ENCODE results near the gene TMEM132E.
"Not testable (repeated sequence)": the region's sequence is repeated elsewhere in the genome, so short reads cannot be mapped to it uniquely, and the experiment has no call there.

TMEM132E gene, protein sequence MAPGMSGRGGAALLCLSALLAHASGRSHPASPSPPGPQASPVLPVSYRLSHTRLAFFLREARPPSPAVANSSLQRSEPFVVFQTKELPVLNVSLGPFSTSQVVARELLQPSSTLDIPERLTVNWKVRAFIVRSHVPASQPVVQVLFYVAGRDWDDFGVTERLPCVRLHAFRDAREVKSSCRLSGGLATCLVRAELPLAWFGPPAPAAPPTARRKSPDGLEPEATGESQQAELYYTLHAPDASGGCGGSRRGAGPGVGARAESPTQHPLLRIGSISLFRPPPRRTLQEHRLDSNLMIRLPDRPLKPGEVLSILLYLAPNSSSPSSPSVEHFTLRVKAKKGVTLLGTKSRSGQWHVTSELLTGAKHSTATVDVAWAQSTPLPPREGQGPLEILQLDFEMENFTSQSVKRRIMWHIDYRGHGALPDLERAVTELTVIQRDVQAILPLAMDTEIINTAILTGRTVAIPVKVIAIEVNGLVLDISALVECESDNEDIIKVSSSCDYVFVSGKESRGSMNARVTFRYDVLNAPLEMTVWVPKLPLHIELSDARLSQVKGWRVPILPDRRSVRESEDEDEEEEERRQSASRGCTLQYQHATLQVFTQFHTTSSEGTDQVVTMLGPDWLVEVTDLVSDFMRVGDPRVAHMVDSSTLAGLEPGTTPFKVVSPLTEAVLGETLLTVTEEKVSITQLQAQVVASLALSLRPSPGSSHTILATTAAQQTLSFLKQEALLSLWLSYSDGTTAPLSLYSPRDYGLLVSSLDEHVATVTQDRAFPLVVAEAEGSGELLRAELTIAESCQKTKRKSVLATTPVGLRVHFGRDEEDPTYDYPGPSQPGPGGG (N-terminal part only)

DNA sequence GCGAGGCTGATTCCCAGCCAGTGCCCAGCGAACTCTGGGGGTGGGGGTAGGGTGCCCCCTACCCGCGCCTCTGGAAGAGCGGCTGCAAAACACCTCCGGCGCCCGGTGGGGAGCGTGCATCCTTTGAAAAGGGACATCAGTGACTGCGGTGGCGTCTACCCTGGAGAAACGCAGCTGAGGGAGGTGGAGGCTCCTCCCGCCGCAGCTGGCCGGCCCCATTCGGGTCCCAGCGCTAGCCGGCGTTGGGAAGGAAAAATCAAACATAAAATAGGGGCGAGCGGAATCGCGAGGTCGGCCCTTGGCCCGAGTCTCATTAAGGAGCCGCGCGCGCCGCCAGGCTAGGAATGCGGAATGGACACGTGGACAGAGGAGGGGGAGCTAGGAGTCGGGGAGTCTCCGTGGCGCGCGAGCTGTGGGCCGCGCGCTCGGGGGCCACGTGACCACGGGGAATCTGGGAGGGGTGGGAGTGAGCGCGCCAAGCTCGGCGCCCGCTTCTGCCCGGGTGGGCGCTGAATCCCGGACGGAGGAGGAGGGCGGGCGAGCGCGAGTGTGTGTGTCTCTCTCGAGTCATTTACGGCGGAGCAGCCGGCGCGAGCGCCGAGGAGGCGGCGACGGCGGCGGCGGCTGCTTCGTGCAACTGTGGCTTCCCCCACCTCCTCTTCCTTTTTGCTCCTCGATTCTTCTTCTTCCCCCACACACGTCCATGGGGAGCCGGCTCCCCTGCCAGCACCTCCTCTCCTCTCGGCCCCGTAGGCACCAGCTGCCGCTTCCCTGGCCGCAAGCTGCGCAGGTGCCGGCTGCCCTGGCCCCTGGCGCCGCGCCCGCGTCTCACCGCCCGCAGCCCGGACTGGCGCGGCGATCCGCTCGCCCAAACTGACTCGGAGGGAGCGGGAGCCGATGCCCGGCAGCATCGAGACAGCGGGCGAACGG is at the start of gene TMEM132E:
TMEM132E (plus strand) TSS at position 566 of the 930 bp plus-strand sequence. CDS start 1,495 bp downstream, outside the sequence.
- peak; percentile 83 for DNase-seq

DNA sequence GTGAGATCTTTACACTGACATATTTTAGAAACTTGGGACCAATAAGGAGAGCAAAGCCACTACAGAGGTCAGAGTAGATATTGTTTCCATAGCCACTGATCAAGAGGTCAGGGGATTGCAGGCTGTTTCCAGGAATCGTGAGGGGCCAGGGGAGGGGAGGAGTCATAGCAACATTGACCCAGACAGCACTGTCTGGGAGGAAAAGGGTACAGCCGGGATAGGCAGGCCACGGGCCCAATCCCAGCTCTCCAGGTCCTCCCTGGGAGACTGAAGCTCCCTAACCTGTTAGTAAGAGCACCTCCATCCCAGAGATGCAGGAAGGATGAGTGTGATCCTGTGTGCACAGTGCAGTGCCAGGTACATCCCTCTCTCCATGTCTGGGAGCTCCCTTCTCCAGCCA is 48.5 kb upstream of the TMEM132E start:
- DNase-seq, result no peak

DNA sequence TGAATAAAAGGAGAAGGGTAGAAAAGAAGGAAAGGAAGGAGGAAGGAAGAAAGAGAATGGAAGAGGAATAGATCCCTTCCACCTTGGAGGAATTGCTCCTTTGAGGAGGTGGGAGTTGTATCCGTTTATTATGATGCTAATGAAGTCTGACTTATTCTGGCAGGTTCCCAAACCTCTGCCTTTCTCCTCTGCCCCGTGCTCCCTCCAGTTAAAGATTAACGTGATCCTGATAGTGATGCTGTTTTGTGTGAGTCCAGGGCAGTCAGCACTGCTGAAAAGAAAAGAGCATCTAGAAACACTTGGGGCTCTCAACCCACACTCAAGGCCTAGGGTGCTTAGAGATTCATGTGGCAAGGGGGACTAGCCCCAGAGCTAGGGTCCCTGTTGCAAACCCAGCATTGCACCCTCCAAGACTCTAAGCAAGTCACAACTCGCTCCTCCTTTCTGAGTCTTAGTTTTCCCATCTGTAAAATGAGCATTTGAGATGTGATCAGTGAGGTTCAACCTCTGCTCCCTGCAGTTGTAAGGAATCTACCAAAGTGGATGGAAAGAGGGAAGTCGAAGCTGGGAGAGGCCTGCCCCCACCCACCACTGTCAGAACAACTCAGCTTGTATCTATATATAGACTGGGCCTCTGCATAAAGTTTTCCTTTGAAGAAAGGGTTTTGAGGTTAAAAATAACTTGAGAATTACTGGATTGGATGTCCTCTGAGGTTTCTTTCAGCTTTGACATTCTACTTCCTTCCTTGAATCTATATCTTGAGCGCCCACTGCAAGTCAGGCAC is 46.9 kb upstream of the TMEM132E start:
- DNase-seq, result no peak

DNA sequence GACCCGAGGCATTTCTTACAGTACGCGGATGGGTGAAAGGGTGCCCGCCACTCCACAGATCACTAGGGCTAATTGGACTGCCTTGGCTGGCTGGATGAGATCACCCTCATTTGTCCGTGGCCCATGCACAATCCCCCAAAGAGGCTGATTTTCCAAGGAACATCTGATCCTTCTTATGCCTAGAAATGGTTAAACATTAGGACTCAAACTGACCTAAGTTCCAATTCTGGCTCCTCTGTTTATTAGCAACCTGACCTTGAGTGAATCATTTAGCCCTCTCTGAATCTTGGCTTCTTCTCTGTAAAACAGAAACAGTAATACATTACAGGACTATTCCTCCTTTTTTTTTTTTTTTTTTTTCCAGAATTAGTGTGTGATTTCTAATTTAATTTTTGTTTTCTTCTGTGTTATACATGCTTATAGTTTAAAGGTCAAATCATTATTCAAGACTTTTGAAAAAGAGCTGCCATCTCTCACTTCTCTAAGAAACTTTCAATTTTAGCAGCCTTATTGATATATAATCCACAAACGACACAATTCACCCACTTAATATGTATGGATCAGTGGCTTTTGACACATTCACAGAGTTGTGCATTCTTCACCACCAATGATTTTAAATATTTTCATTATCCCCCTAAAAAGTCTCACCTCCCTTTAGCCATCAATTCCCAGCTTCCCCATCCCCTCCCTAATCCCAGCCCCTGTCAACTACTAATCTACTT is 45.4 kb upstream of the TMEM132E start:
- no peak for DNase-seq

DNA sequence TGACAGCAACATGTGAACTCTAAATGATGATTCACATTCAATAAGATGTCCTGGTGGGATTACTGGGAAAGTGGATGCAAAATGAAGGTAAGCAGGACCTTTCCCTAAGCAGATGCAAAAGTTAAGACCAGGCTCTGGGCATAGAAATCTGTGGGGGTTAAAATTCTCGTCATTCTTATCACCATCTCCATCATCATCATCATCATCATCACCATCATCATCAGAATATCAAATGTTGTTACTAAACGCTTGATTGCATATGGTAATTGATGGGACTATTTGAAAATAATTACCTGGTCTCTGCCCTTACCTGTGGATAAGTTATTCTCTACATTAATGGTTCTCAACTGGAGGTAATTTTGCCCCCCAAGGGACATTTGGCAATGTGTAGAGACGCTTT is 41.9 kb upstream of the TMEM132E start:
- DNase-seq, result no peak

DNA sequence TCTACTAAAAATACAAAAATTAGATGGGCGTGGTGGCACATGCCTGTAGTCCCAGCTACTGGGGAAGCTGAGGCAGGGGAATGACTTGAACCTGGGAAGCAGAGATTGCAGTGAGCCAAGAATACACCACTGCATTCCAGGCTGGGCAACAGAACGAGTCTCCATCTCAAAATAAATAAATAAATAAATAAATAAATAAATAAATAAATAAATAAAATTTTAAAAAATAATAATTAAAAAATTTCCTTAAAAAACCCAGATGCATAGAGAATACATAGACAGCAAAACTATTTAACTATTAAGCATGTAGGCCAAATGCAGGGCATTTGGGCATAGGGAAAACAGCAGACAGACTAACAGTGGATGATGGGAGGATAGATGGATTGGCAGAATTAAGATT is 40.8 kb upstream of the TMEM132E start:
- not testable (repeated sequence) for DNase-seq

DNA sequence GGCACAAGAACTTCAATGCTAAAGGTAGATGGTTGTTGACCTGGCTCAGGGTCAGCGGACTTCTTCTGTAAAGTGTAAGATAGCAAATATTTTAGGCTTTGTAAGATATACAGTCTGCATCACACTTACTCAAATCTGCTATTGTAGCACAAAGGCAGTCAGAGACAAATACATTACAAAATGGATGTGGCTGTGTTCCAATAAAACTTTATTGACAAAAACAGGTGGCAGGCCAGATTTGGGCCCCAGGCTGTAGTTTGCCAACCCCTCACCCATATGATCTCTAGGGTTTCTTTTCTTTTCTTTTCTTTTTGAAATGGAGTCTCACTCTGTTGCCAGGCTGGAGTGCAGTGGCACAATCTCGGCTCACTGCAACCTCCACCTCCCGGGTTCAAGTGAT is 39.5 kb upstream of the TMEM132E start:
- no peak for DNase-seq

DNA sequence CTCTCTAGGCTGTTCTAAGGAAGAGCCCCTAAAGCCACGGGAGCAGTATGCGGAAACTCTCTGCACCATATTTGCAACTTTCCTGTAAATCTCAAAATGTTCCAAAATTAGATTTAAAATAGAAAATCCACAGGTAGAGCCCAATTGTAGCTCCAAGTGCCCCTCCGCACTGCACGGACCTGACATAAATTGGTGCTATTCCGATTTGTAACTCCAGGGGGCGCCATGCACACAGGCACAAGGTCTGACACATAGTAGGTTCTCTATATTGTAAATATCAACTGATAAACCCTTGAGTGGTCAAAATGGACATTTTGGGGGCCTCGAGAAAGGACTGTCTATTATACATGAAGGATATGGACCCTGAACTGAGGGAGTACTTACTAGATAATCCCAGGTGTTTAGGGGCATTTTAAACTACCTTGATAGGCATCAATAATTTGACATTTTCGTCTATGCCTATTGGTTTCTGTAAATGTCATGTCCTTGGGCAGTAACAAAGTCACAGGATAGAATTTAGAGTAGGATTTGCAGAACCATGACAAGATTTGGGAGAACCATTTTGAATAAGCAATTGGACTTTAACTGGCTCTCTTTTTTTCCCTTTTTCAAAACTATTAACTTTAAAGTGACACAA is 36.6 kb upstream of the TMEM132E start:
- DNase-seq, result peak; percentile 11

DNA sequence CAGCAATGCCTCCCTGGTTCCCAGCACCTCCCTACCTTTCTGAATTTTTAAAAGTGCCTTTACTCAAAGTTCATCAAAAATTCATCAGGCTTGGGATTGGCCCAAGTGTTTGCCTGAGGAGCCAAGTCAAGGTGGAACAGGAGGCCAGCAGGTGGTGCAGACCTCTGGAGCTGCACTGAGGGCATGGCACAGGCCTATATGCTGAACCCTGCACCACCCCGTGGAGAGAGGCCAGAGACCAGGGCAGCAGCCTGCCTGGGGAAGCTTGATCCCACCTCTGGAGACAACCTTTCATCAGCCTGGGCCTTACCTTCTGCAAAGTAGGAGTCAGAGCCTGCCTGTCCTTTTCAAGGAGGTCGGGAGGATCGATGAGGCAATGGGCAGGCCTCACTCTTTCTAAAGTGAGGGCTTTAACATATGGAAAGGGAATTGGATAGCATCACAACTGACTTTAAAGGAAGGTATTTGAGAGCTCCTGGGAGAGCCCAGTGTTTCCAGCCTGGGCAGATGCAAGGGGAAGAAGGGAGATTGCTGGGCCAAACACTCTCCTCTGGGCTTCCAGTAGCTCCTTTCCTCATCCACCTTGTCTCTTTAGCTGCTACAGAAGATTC is 31.8 kb upstream of the TMEM132E start:
- no peak for DNase-seq

DNA sequence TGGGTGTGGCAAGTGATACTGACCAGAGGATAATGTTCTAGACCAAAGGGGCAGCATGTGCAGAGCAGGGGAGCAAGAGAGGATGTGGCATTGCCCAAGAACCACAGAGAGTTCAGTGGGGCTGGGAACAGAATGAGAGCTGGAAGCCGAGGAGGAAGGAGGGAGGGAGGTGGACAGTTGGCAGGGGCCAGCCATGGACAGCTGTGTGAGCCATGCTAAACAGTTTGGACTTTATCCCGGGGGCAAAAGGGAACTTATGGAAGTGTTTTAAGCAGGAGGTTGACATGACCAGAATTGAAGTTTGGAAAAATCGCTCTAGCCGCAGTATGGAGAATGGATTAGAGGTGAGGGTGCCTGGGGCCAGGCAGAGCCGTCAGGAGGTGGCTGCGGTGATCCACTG is 29.4 kb upstream of the TMEM132E start:
- DNase-seq, result no peak

DNA sequence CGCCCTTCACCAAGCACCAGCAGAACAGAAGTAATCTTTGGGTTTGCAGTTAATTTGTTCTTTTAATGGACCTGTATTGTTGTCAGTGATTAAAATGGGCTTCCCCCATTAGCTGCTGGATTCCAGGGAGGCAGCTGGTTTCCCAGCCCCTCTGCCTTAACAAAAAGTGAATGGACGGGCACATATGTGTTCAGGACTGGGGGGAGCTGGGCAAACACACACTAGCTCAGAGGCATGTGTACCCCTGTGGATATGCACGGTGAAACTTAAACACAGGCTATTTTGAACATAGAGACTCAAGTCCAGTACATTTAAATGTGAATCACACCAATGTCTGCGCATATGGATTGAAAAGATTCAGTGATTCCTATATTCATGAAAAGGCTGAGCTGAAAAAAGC is 25.5 kb upstream of the TMEM132E start:
- no peak for DNase-seq

DNA sequence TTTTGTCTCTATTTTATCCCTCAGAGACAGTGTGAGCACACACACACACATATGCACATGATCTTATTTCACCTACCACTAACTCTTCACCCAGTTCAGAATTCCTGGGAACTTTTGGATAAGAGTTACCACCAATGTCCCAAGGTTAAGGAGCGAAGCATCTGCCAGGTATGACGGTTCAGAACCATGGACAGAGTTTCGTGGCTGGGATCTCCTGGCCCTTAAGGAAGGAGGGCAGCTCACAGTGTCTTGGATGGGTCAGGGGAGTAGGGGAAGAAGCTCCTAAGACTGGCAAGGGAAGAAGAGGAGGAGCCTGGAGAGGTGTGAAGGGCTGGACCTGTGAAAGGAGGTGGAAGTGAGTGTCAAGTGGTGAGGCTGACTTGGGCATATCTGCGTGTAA is 23.0 kb upstream of the TMEM132E start:
- no peak for DNase-seq

DNA sequence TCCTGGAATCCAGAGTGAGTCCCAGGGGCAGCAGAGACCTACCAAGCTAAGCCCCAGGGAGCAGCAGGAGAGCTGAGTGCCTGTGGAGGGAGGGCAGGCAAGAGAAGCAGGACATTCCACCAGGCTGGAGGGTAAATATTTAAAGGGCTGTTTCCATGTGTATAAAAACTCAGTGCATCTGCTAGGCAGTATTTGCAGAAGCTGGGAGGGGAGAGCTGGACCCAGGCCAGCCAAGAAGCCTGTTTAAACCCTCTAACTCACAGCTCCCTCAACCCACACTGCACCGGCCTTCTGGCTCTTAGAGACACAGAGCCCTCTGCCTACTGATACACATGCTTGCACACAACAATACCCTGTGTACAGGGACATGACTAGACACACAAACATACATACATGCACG is 22.5 kb upstream of the TMEM132E start:
- peak; percentile 61 for DNase-seq

DNA sequence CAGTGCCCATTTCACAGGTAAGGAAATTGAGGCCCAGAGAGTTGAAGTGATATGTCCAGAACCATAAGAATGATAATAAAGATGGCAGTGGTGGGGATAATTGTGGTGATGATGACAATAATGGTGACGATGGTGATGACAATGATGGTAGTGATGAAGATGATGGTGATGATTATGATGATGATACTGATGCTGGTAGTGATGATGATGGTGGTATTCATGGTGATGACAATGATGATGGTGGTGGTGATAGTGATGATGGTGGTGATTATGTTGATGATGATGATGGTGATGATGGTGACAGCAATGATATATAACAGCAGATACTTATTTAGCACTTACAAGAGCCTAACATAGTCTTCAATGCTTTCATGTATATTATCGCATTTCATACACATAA is 18.1 kb upstream of the TMEM132E start:
- DNase-seq, result no peak

DNA sequence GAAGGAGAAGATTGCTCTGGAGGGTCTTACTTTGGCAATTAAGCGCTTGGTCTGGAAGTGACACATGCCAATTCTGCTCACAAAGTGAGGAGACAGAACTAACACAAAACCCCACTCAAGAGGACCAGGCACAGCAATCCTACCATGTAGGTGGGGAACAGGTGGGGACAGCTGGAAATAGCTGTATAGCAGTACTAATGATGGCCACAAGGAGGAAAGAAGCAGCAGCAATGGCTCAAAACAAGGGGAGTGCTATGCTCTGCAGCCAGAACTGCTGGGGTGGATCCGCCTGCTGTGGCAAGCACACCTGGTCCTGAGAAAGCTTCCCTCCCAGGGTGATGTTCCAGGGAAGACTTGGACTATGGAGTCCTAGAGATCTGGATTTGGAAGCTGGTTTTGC is 17.0 kb upstream of the TMEM132E start:
- peak; percentile 41 for DNase-seq

DNA sequence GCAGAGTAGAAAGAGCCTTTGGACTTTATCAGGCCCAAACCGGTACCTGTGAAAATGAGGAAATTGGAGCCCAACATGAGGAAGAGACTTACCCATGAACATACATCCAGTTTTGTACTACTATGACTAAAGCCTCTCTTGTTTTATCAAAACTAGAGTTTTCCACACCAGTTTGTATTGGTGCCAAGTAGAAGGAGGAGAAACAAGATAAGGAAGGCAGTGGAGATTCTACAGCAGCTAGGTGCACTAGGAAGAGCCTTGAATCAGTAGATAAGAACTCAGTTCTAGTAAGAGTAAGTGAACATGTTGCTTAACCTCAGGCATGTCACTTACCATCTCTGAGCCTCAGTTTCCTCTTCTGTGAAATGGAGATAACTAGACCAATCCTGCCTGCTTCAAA is 13.7 kb upstream of the TMEM132E start:
- DNase-seq, result no peak

DNA sequence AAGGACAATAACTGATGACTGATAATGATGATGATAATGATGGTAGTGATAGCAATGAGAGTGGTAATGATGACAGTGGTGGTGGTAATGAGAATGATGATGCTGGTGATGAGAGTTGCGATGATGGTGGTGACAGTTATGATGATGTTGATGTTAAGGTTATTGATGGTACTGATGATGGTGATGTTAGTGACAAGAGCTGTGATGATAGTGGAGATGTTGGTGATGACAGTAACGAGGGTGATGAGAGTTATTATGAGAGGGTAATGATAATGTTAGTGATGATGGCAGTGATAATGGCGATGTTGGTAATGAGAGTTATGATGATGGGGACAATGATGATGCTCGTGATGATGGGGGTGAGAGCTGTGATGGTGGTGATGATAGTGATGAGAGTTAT is 13.2 kb upstream of the TMEM132E start:
- DNase-seq, result no peak

DNA sequence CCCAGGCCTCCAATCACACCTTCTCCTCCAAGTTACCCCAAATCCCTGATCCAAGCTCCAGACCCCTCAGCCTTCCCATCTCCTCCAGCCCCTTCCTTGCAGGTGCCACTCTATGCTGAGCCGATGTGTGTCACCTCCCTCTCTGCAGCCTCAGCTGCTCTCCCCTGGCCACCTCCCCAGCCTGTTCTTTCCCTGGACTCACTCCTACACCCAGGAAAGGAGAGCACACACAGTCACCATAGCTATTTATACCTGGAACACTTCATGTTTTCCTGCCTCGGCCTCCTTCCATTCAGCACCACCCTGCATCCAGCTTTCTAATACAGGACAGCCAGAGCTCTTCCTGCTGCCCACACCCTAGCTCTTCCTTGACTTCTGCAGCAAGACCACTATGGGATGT is 12.5 kb upstream of the TMEM132E start:
- DNase-seq, result no peak

DNA sequence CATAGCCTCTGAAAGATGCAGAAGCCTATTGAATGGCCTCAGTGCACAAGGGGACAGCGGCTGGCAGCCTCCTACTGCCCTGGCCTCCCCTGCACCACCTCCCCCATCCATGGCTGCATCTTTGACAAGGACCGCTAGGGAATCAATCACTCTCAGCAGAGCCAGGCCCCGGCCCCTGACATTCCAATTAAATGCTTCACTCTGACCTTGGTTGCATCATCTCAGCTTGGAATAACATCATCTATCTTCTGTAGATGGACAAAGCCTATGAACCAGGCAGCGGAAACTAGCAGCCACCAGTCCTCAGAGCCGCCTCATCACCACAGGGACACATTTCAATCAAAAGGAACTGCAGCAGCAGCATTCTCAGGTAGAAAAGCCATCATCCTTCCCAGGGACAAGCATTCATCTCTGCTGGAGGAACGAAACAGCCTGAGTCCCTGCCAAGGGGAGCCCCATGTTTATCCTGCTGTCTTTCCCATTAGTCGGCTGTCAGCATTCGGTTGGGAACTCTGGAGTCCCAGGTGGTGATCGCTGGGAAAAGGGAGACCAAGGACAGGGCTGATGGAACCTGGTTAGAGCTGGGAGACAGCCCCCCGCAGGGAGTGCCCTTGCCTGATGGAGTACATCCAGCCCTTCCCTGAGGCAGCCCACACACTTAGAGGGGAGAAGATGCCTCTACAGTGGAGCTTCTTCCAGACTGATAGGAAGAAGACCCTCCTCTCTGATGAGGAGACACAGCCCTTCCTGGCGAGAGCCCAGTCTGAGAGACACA is 11.5 kb upstream of the TMEM132E start:
- DNase-seq, result no peak

DNA sequence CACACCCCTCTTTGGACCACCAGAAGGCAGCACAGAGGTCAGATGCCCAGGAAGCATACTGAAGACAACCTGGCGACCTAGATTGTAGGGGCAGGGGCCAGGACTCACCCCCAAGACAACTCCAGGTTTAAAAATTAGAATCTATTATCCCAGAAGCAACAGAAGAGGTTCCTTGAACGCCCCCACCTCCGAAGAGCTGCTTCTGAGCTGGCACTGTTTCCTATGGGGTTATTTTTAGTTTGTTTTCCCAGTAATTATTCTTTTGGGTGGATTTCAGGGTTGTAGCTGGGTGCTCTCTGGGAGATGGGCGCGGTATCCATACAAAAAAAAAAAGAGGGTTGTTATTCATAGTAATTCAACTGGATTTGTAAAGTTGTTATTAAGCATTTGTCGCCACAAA is 10.4 kb upstream of the TMEM132E start:
- no peak for DNase-seq
